ENCODE results near the gene STAP2.
"Not testable (repeated sequence)": the region's sequence is repeated elsewhere in the genome, so short reads cannot be mapped to it uniquely, and the experiment has no call there.

Gene STAP2

GRCh38 chr19:4360081-4360569 is 21.5 kb upstream of the STAP2 start:
- no peak for DNase-seq (ENCODE audit: low read depth, low spot score)

GRCh38 chr19:4359627-4360000 is 21.0 kb upstream of the STAP2 start:
- no peak for DNase-seq (ENCODE audit: low read depth, low spot score)
- H3K4me3 ChIP-seq (ENCODE audit: low read length): no peak overlapping the region

More at GRCh38 chr19:4360081-4360569, 21.5 kb upstream of the STAP2 start:
- H3K4me3 ChIP-seq (ENCODE audit: low read length): no peak overlapping the region

- no peak overlapping the region for H3K4me3 ChIP-seq (ENCODE audit: low read length)
- DNase-seq (ENCODE audit: low read depth, low spot score): no peak
Observed at GRCh38 chr19:4358709-4359626, 20.3 kb upstream of the STAP2 start.

- no peak for DNase-seq (ENCODE audit: low read depth, low spot score)
- no peak overlapping the region for H3K4me3 ChIP-seq (ENCODE audit: low read length)
Observed at GRCh38 chr19:4357921-4358326, 19.3 kb upstream of the STAP2 start.

GRCh38 chr19:4357095-4357797 is 18.6 kb upstream of the STAP2 start:
- H3K4me3 ChIP-seq (ENCODE audit: low read length): no peak overlapping the region
- no peak for DNase-seq (ENCODE audit: low read depth, low spot score)

- no peak for DNase-seq (ENCODE audit: low read depth, low spot score)
- H3K4me3 ChIP-seq (ENCODE audit: low read length): no peak overlapping the region
Observed at GRCh38 chr19:4354897-4355296, 16.3 kb upstream of the STAP2 start.

GRCh38 chr19:4354282-4354681 is 15.7 kb upstream of the STAP2 start:
- no peak overlapping the region for H3K4me3 ChIP-seq (ENCODE audit: low read length)
- DNase-seq (ENCODE audit: low read depth, low spot score): no peak

GRCh38 chr19:4352701-4353121 is 14.1 kb upstream of the STAP2 start:
- H3K4me3 ChIP-seq (ENCODE audit: low read length): no peak overlapping the region
- peak; percentile 64 for DNase-seq (ENCODE audit: low read depth, low spot score)

- no peak for DNase-seq (ENCODE audit: low read depth, low spot score)
Observed at GRCh38 chr19:4350726-4351125, 12.1 kb upstream of the STAP2 start.

GRCh38 chr19:4350111-4350510 is 11.5 kb upstream of the STAP2 start:
- DNase-seq (ENCODE audit: low read depth, low spot score): no peak

More at GRCh38 chr19:4350726-4351125, 12.1 kb upstream of the STAP2 start:
- H3K4me3 ChIP-seq (ENCODE audit: low read length): no peak overlapping the region

GRCh38 chr19:4349225-4349624 is 10.6 kb upstream of the STAP2 start:
- not testable (repeated sequence) for DNase-seq (ENCODE audit: low read depth, low spot score); H3K4me3 ChIP-seq (ENCODE audit: low read length)

More at GRCh38 chr19:4350111-4350510, 11.5 kb upstream of the STAP2 start:
- no peak overlapping the region for H3K4me3 ChIP-seq (ENCODE audit: low read length)

GRCh38 chr19:4347521-4347920 is 8.9 kb upstream of the STAP2 start:
- H3K4me3 ChIP-seq (ENCODE audit: low read length): no peak overlapping the region
- no peak for DNase-seq (ENCODE audit: low read depth, low spot score)

GRCh38 chr19:4346020-4346383 is 7.4 kb upstream of the STAP2 start:
- no peak for DNase-seq (ENCODE audit: low read depth, low spot score)
- H3K4me3 ChIP-seq (ENCODE audit: low read length): no peak overlapping the region

- DNase-seq (ENCODE audit: low read depth, low spot score): no peak
- H3K4me3 ChIP-seq (ENCODE audit: low read length): no peak overlapping the region
Observed at GRCh38 chr19:4345342-4346019, 6.9 kb upstream of the STAP2 start.

- H3K4me3 ChIP-seq (ENCODE audit: low read length): peak within 1 kb of the TSS; percentile 86
- DNase-seq (ENCODE audit: low read depth, low spot score): peak; percentile 69
Observed at GRCh38 chr19:4343370-4344307, 5.0 kb upstream of the STAP2 start, which contains the start of gene MPND. Gene MPND (plus strand): TSS chr19:4343562. CDS start chr19:4343594, 32 bp downstream.

GRCh38 chr19:4342615-4343369 is 4.2 kb upstream of the STAP2 start:
- H3K4me3 ChIP-seq (ENCODE audit: low read length): peak overlapping the region; percentile 86
- DNase-seq (ENCODE audit: low read depth, low spot score): peak; percentile 100

- DNase-seq (ENCODE audit: low read depth, low spot score): no peak
- peak overlapping the region; percentile 86 for H3K4me3 ChIP-seq (ENCODE audit: low read length)
Observed at GRCh38 chr19:4342314-4342614, 3.6 kb upstream of the STAP2 start.

GRCh38 chr19:4337906-4338440 is 654 bp downstream of the STAP2 start:
- no peak for DNase-seq (ENCODE audit: low read depth, low spot score)
- no peak overlapping the region for H3K4me3 ChIP-seq (ENCODE audit: low read length)
